HCT116 (cell line): ENCODE data around the gene XRN1. TPM values are rescaled to one million over a fixed set of nuclear protein-coding genes. Genes with fewer than 3 reads are reported as not detected.

Experiments
- ATAC-seq: fragments of 200-7000 bp; cut with Tn5 transposase; 2 replicates; pipeline ENCODE4 v1.9.1; 2020; ENCODE audit warnings: mild to moderate bottlenecking, moderate library complexity
- BruUV-seq: library from RNA; stranded (reverse); fragments of 400-500 nt; replicated peaks from 2 replicates; lab custom pipeline; 2021; lab: Mats Ljungman, UMichigan
- CTCF ChIA-PET: fragments of 300-600 bp; sonication (Branson Sonifier 250); formaldehyde crosslinking; loops from one replicate; lab custom pipeline; 2021; ENCODE audit warnings: antibody characterized with exemption; lab: Charles Lee
- POLR2A ChIA-PET: fragments of 300-600, 350-600 bp; sonication (Branson Sonifier 250); formaldehyde crosslinking; loops from one replicate; lab custom pipeline; 2021; ENCODE audit warnings: antibody characterized with exemption; lab: Charles Lee
- RAD21 ChIA-PET, 2 experiments: fragments of 300-600 bp; sonication (Branson Sonifier 250); formaldehyde crosslinking; loops; one replicate each; lab custom pipeline; 2023; ENCODE audit warnings: low total read pairs in 2 of 2; ENCODE audit not compliant: uncharacterized antibody in 2 of 2, unreplicated experiment in 2 of 2, low non-redundant PET in 1 of 2; lab: Charles Lee
- DNase-seq: peaks from one replicate; pipeline ENCODE4 v3.0.0-alpha.2; 2010; ENCODE audit warnings: low read depth, low spot score
- H2AFZ ChIP-seq: fragments of 200-600 bp; shearing (Covaris generic), sonication (generic); 2 replicates; pipeline ENCODE4 v1.6.1; 2017; ENCODE audit warnings: low read depth, mixed run types, mixed read lengths, antibody characterized with exemption, low read length; ENCODE audit not compliant: poor library complexity, severe bottlenecking
- H3K27ac ChIP-seq: 2 replicates; pipeline ENCODE4 v1.5.1; 2012; ENCODE audit warnings: low read depth, low read length
- H3K27me3 ChIP-seq: fragments of 200-600 bp; sonication (generic); 2 replicates; pipeline ENCODE4 v1.6.1; 2016; ENCODE audit warnings: mixed run types, low read length, mixed read lengths; ENCODE audit not compliant: insufficient read depth
- H3K36me3 ChIP-seq, 2 experiments: fragments of 200-500 bp in 1 of 2; fragments of 200-600 bp in 1 of 2; sonication (Bioruptor generic) in 1 of 2; sonication (generic) in 1 of 2; 2 replicates each; pipeline versions ENCODE4 v1.5.1 to v1.6.1; 2014 to 2016; ENCODE audit warnings: low read length in 2 of 2, inconsistent platforms in 1 of 2, mixed read lengths in 1 of 2, mixed run types in 1 of 2; ENCODE audit not compliant: insufficient read depth in 2 of 2, control insufficient read depth in 1 of 2
- H3K4me1 ChIP-seq, 2 experiments: fragments of 200-600 bp in 1 of 2; sonication (generic) in 1 of 2; 2 replicates each; pipeline versions ENCODE4 v1.5.1 to v1.6.1; 2012 to 2017; ENCODE audit warnings: low read length in 2 of 2, inconsistent platforms in 1 of 2, mild to moderate bottlenecking in 1 of 2, mixed read lengths in 1 of 2, mixed run types in 1 of 2, moderate library complexity in 1 of 2; ENCODE audit not compliant: insufficient read depth in 2 of 2, control insufficient read depth in 1 of 2
- H3K4me2 ChIP-seq: fragments of 200-600 bp; sonication (generic); 2 replicates; pipeline ENCODE4 v1.6.1; 2017; ENCODE audit warnings: mixed run types, low read length, mixed read lengths
- H3K4me3 ChIP-seq, 2 experiments: fragments of 200-600 bp in 1 of 2; sonication (generic) in 1 of 2; replicated peaks in 1 of 2; 2 replicates each; pipeline ENCODE4 v1.5.1; 2011 to 2016; ENCODE audit warnings: low read length in 2 of 2, control low read depth in 1 of 2, low read depth in 1 of 2, mild to moderate bottlenecking in 1 of 2, mixed read lengths in 1 of 2, mixed run types in 1 of 2
- H3K79me2 ChIP-seq: fragments of 200-600 bp; sonication (generic); 2 replicates; pipeline ENCODE4 v1.6.1; 2017; ENCODE audit warnings: mild to moderate bottlenecking, mixed run types, low read length, moderate library complexity, mixed read lengths; ENCODE audit not compliant: insufficient read depth
- H3K9ac ChIP-seq: fragments of 200-600 bp; sonication (generic); 2 replicates; pipeline ENCODE4 v1.6.1; 2016; ENCODE audit warnings: low read length, mixed read lengths
- H3K9me2 ChIP-seq: fragments of 200-600 bp; sonication (generic), shearing (Covaris generic); 2 replicates; pipeline ENCODE4 v1.6.1; 2017; ENCODE audit warnings: mixed run types, mild to moderate bottlenecking, moderate library complexity; ENCODE audit not compliant: insufficient read depth
- H3K9me3 ChIP-seq, 2 experiments: fragments of 200-500 bp in 1 of 2; fragments of 200-600 bp in 1 of 2; sonication (Bioruptor generic) in 1 of 2; sonication (generic) in 1 of 2; 2 replicates each; pipeline ENCODE4 v1.6.1; 2014 to 2017; ENCODE audit warnings: low read length in 2 of 2, mixed read lengths in 2 of 2, inconsistent platforms in 1 of 2, low read depth in 1 of 2, mild to moderate bottlenecking in 1 of 2, mixed run types in 1 of 2, moderate library complexity in 1 of 2; ENCODE audit not compliant: control insufficient read depth in 1 of 2, insufficient read depth in 1 of 2
- H4K20me1 ChIP-seq: fragments of 200-600 bp; sonication (generic), shearing (Covaris generic); 2 replicates; pipeline ENCODE4 v1.6.1; 2017; ENCODE audit warnings: mixed run types, mild to moderate bottlenecking, moderate library complexity; ENCODE audit not compliant: insufficient read depth
- ATF3 ChIP-seq: IDR thresholded peaks from 2 replicates; pipeline ENCODE4 v1.6.1; 2012
- CBX3 ChIP-seq: IDR thresholded peaks from 2 replicates; pipeline ENCODE4 v1.6.1; 2012; ENCODE audit warnings: low read depth
- CTCF ChIP-seq, 3 experiments: fragments of 200-600 bp in 1 of 3; sonication (generic) in 1 of 3; IDR thresholded peaks in 2 of 3; conservative IDR thresholded peaks in 1 of 3; 2 replicates each; pipeline ENCODE4 v1.5.1; 2012 to 2017; ENCODE audit warnings: low read depth in 2 of 3, low read length in 2 of 3, antibody characterized with exemption in 1 of 3, borderline replicate concordance in 1 of 3, control low read depth in 1 of 3, mild to moderate bottlenecking in 1 of 3, mixed read lengths in 1 of 3, mixed run types in 1 of 3, moderate library complexity in 1 of 3; ENCODE audit not compliant: insufficient read depth in 1 of 3
- EGR1 ChIP-seq: IDR thresholded peaks from 2 replicates; pipeline ENCODE4 v1.6.1; 2012; ENCODE audit warnings: low read depth
- ELF1 ChIP-seq: IDR thresholded peaks from 2 replicates; pipeline ENCODE4 v1.6.1; 2012; ENCODE audit warnings: low read depth, borderline replicate concordance
- EZH2 ChIP-seq: fragments of 200-600 bp; sonication (generic); IDR thresholded peaks from 2 replicates; pipeline ENCODE4 v1.6.1; 2017; ENCODE audit warnings: antibody characterized with exemption, mixed run types
- EZH2phosphoT487 ChIP-seq: fragments of 200-600 bp; IDR thresholded peaks from 2 replicates; pipeline ENCODE4 v1.6.1; 2018; ENCODE audit warnings: antibody characterized with exemption, borderline replicate concordance
- FOSL1 ChIP-seq: IDR thresholded peaks from 2 replicates; pipeline ENCODE4 v1.6.1; 2012; ENCODE audit warnings: low read depth
- JUND ChIP-seq: IDR thresholded peaks from 2 replicates; pipeline ENCODE4 v1.6.1; 2012
- MAX ChIP-seq: IDR thresholded peaks from 2 replicates; pipeline ENCODE4 v1.6.1; 2012
- POLR2A ChIP-seq: IDR thresholded peaks from 2 replicates; pipeline ENCODE4 v1.7.0; 2011; ENCODE audit warnings: borderline replicate concordance; ENCODE audit not compliant: insufficient read depth, insufficient read length; ENCODE audit errors: extremely low read depth
- POLR2AphosphoS5 ChIP-seq: IDR thresholded peaks from 2 replicates; pipeline ENCODE4 v1.6.1; 2011; ENCODE audit warnings: mild to moderate bottlenecking, low read depth, low read length, moderate library complexity
- RAD21 ChIP-seq: IDR thresholded peaks from 2 replicates; pipeline ENCODE4 v1.6.1; 2012; ENCODE audit warnings: low read depth, mild to moderate bottlenecking
- REST ChIP-seq: IDR thresholded peaks from 2 replicates; pipeline ENCODE4 v1.6.1; 2012; ENCODE audit warnings: low read depth
- SRF ChIP-seq: IDR thresholded peaks from 2 replicates; pipeline ENCODE4 v1.6.1; 2012; ENCODE audit warnings: low read depth
- TCF7L2 ChIP-seq: IDR thresholded peaks from 2 replicates; pipeline ENCODE4 v1.7.0; 2011; ENCODE audit warnings: borderline replicate concordance, inconsistent platforms; ENCODE audit not compliant: insufficient read depth, insufficient read length; ENCODE audit errors: extremely low read depth
- YY1 ChIP-seq: IDR thresholded peaks from 2 replicates; pipeline ENCODE4 v1.6.1; 2011; ENCODE audit warnings: low read length, low read depth, moderate library complexity, mild to moderate bottlenecking; ENCODE audit not compliant: insufficient replicate concordance; ENCODE audit errors: extremely low read depth
- ZBTB33 ChIP-seq: IDR thresholded peaks from 2 replicates; pipeline ENCODE4 v1.6.1; 2011; ENCODE audit warnings: mild to moderate bottlenecking, low read length, moderate library complexity; ENCODE audit not compliant: insufficient replicate concordance; ENCODE audit errors: extremely low read depth
- ZFX ChIP-seq: fragments of 450-650 bp; IDR thresholded peaks from 2 replicates; pipeline ENCODE4 v1.6.1; 2017
- intact Hi-C: fragments of 100-400 bp; cut with micrococcal nuclease; formaldehyde crosslinking; loops from 2 replicates; pipeline ENCODE4 v1.10.0; 2022
- total RNA-seq: library from RNA; stranded (reverse); gene quantifications from one replicate; pipeline ENCODE4 v1.2.1, GENCODE V29; 2021; ENCODE audit not compliant: unreplicated experiment

Gene XRN1
- total RNA-seq, 1 experiment from 2014 or later = 21.3 TPM

- TF ChIP-seq REST (no peak), ELF1 (no peak), RAD21 (no peak), CBX3 (no peak), CTCF (IDR thresholded peaks at IDR 0.05 in 2 of 3, conservative IDR thresholded peaks at IDR 0.05 in 1 of 3; ENCODE audit: borderline replicate concordance in 1 of 3, insufficient read depth in 1 of 3, low read depth in 2 of 3, low read length in 2 of 3) (no peak), EGR1 (no peak)
These were observed 62.8 kb downstream of the XRN1 start (continued) for GRCh38 chr3:142385078-142385477.

GRCh38 chr3:142374687-142375086, 73.2 kb downstream of the XRN1 start:
- no peaks in the 10 kb centered on the region for H3K9me3 ChIP-seq
- H2AFZ ChIP-seq = no peak overlapping the region
- CTCF ChIA-PET = no interaction called here
- RAD21 ChIA-PET = no interaction called here
- H4K20me1 ChIP-seq = no peaks in the 10 kb centered on the region
- H3K4me2 ChIP-seq = no peak overlapping the region
- no peaks in the 10 kb centered on the region; a peak in 1 of 4 replicates for H3K36me3 ChIP-seq
- POLR2A ChIA-PET = no interaction called here
- BruUV-seq = no TSS peak
- H3K4me1 ChIP-seq = no peaks in the 10 kb centered on the region; a peak in 1 of 4 replicates
- no peaks in the 10 kb centered on the region for H3K79me2 ChIP-seq
- DNase-seq (no peak), ATAC-seq (no peak)
- no peak overlapping the region for H3K9ac ChIP-seq
- intact Hi-C loops = no loop called here
- H3K9me2 ChIP-seq = no peaks in the 10 kb centered on the region
- no peak overlapping the region for H3K27ac ChIP-seq
- H3K4me3 ChIP-seq = no peak overlapping the region
- no peaks in the 10 kb centered on the region for H3K27me3 ChIP-seq
- TF ChIP-seq TCF7L2 (no peak), CBX3 (no peak), YY1 (no peak), ATF3 (no peak), POLR2AphosphoS5 (no peak), ZBTB33 (no peak), POLR2A (no peak), ELF1 (no peak), EZH2phosphoT487 (no peak), MAX (no peak), ZFX (no peak), JUND (no peak), SRF (no peak), EZH2 (no peak), FOSL1 (no peak)
